Tibial artery (tissue), 4 donors: ENCODE results near the gene RALGAPA2.
"Not testable (repeated sequence)": the region's sequence is repeated elsewhere in the genome, so short reads cannot be mapped to it uniquely, and the experiment has no call there.

Source experiments
- DNase-seq, 2 donors: peaks; one replicate each; pipeline ENCODE4 v3.0.0-alpha.2; 2019
- H3K27ac ChIP-seq, 2 donors: fragments of 200-600 bp; sonication (generic) in 1 of 2; 1 replicate in 1 of 2; 2 replicates in 1 of 2; pipeline ENCODE4 v1.5.1; 2018 to 2019; ENCODE audit warnings: mild to moderate bottlenecking in 1 of 2
- H3K27me3 ChIP-seq, 2 donors: fragments of 200-600 bp; sonication (generic) in 1 of 2; one replicate each; pipeline versions ENCODE4 v1.5.1 to v1.6.0; 2016 to 2019
- H3K36me3 ChIP-seq, 3 donors: fragments of 200-600 bp; sonication (generic) in 2 of 3; one replicate each; pipeline ENCODE4 v1.5.1; 2016 to 2019; ENCODE audit warnings: mild to moderate bottlenecking in 2 of 3
- H3K4me1 ChIP-seq, 4 donors: fragments of 200-600 bp; sonication (generic) in 2 of 4; 1 replicate in 3 of 4; 2 replicates in 1 of 4; pipeline ENCODE4 v1.5.1; 2016 to 2019
- H3K4me3 ChIP-seq, 2 donors: fragments of 200-600 bp; sonication (generic) in 1 of 2; 1 replicate in 1 of 2; 2 replicates in 1 of 2; pipeline ENCODE4 v1.5.1; 2018 to 2019; ENCODE audit warnings: mild to moderate bottlenecking in 2 of 2
- H3K9me3 ChIP-seq, 3 donors: fragments of 200-600 bp; sonication (generic) in 1 of 3; one replicate each; pipeline ENCODE4 v1.5.1; 2016 to 2019
- CTCF ChIP-seq, 2 experiments: fragments of 200-600 bp in 1 of 2; fragments of 450-650 bp in 1 of 2; IDR thresholded peaks; one replicate each; pipeline ENCODE4 v1.5.1; 2017 to 2019; ENCODE audit warnings: antibody characterized with exemption in 2 of 2, mild to moderate bottlenecking in 1 of 2, moderate library complexity in 1 of 2
- intact Hi-C: fragments of 100-400 bp; cut with DNase I; formaldehyde crosslinking; loops from one replicate; pipeline ENCODE4 v1.15.0; 2023; ENCODE audit warnings: low total_unique reads

The RALGAPA2 gene

GRCh38 chr20:20363434-20363798 is 349.0 kb downstream of the RALGAPA2 start:
- TF ChIP-seq CTCF (IDR thresholded peaks at IDR 0.05), result no peak
- Histone ChIP-seq H3K36me3 (no peaks in the 10 kb centered on the region), H3K4me1 (peaks cover 0 to 36% (median 14%) of the 10 kb centered on the region in 4 donors), H3K27ac (no peak overlapping the region), H3K27me3 (peaks cover 0 to 68% of the 10 kb centered on the region in 2 donors), H3K4me3 (no peak overlapping the region), H3K9me3 (no peaks in the 10 kb centered on the region)
- no peak for DNase-seq
- intact Hi-C loops, result no loop called here

GRCh38 chr20:20362774-20363433 is 349.5 kb downstream of the RALGAPA2 start:
- peaks cover 0 to 64% of the 10 kb centered on the region in 2 donors for H3K27me3 ChIP-seq
- DNase-seq, result no peak
- intact Hi-C loops, result no loop called here

DNA sequence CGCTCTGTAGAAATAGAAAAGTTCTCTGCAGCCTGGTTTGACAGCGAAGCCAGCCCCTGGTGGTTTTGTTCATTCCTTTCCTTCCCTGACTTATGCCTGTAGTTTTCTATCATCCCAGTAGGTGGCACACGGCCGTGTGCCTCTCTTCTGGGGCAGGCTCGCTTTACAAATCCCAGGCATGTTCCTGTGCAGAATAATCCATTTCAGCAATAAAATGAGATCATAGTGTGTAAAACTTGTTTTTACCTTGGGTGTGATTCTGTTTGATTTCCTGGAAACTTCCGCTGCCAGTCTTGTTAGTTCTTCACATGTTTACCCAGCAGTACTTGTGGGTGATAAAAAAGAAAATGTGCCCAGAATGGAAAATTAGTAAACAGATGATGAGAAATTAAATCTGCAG is 352.0 kb downstream of the RALGAPA2 start:
- no peaks in the 10 kb centered on the region for H3K9me3 ChIP-seq
- no peak overlapping the region for H3K4me3 ChIP-seq
- TF ChIP-seq CTCF (IDR thresholded peaks at IDR 0.05), result peak; percentile 61 to 69
- H3K27me3 ChIP-seq, result peaks cover 0 to 40% of the 10 kb centered on the region in 2 donors
- intact Hi-C loops, result no loop called here
- no peaks in the 10 kb centered on the region for H3K36me3 ChIP-seq
- no peak for DNase-seq
- H3K27ac ChIP-seq, result no peak overlapping the region
- peaks cover 0 to 19% (median 1%) of the 10 kb centered on the region in 4 donors for H3K4me1 ChIP-seq

More at GRCh38 chr20:20362774-20363433, 349.5 kb downstream of the RALGAPA2 start:
- H3K9me3 ChIP-seq, result no peaks in the 10 kb centered on the region
- TF ChIP-seq CTCF (IDR thresholded peaks at IDR 0.05), result no peak
- H3K4me1 ChIP-seq, result peaks cover 0 to 33% (median 13%) of the 10 kb centered on the region in 4 donors
- no peak overlapping the region for H3K4me3 ChIP-seq
- no peaks in the 10 kb centered on the region for H3K36me3 ChIP-seq
- H3K27ac ChIP-seq, result no peak overlapping the region

DNA sequence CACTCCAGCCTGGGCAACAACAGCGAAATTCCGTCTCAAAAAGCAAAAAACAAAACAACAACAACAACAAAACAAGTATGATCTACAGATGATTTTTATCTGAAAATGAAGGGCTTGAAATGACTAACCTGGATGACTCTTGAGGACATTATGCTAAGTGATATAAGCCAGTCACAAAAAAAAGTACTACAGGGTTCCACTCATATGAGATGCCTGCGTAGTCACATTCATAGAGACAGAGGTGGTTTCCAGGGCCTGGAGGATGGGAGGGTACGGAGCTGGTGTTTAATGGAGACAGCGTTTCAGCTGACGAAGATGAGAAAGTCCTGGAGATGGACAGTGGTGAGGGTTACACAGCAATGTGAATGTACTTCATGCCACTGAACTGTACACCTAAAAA is 352.8 kb downstream of the RALGAPA2 start:
- intact Hi-C loops, result no loop called here
- Histone ChIP-seq H3K27me3 (peaks cover 0 to 32% of the 10 kb centered on the region in 2 donors), H3K4me1 (peaks cover 0 to 14% (median 1%) of the 10 kb centered on the region in 4 donors), H3K27ac (no peak overlapping the region), H3K36me3 (no peaks in the 10 kb centered on the region), H3K4me3 (no peak overlapping the region), H3K9me3 (no peaks in the 10 kb centered on the region)
- no peak for TF ChIP-seq CTCF (IDR thresholded peaks at IDR 0.05)
- no peak for DNase-seq

DNA sequence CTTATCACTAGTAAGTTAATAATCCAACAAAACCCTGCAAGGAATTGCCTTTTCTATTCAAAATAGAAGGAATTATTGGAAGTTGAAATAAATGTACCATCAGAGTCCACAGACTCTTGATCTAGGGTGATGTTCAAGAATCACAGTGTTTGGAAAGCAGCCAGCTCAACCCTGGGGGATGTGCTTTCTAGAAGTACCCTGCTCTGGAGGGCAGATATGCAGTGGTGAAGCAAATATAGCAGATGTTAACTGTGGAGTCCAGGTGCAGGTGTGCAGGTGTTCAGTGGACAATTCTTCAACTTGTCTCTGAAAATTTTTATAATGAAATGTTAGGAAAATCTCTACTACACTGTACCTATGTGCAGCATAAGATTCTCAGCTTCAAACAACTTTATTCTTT is 353.6 kb downstream of the RALGAPA2 start:
- Histone ChIP-seq H3K27me3 (peaks cover 0 to 23% of the 10 kb centered on the region in 2 donors), H3K36me3 (no peaks in the 10 kb centered on the region), H3K27ac (no peak overlapping the region), H3K4me1 (peaks cover 0 to 5% (median 0%) of the 10 kb centered on the region in 4 donors), H3K9me3 (no peaks in the 10 kb centered on the region), H3K4me3 (no peak overlapping the region)
- no peak for DNase-seq
- intact Hi-C loops, result no loop called here
- TF ChIP-seq CTCF (IDR thresholded peaks at IDR 0.05), result no peak

DNA sequence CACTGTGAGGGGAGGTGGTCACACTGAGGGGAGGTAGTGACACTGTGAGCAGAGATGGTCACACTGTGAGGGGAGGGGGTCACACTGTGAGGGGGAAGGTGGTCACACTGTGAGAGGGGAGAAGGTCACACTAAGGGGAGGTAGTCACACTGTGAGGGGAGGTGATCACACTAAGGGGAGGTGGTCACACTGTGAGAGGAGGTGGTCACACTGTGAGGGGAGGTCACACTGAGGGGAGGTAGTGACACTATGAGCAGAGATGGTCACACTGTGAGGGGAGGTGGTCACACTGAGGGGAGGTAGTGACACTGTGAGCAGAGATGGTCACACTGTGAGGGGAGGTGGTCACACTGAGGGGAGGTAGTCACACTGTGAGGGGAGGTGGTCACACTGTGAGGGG is 356.9 kb downstream of the RALGAPA2 start:
- intact Hi-C loops, H3K4me3 ChIP-seq, H3K27ac ChIP-seq, H3K4me1 ChIP-seq, H3K27me3 ChIP-seq, DNase-seq, H3K9me3 ChIP-seq, H3K36me3 ChIP-seq: not testable (repeated sequence)
